B cell (primary cell): Measurements from ENCODE around the gene SIL1.

Experiments
- EZH2 ChIP-seq: IDR thresholded peaks from 2 replicates; pipeline ENCODE4 v1.6.1; 2012; ENCODE audit warnings: borderline replicate concordance, low read depth, mild to moderate bottlenecking, moderate library complexity, low read length; ENCODE audit not compliant: insufficient read depth, poor library complexity, severe bottlenecking
- TF ChIP-seq, protein P1 (sequence below): fragments of 200-600 bp; IDR thresholded peaks from one replicate; pipeline ENCODE4 v1.8.0; 2022; ENCODE audit warnings: antibody characterized with exemption, mild to moderate bottlenecking

DNA sequence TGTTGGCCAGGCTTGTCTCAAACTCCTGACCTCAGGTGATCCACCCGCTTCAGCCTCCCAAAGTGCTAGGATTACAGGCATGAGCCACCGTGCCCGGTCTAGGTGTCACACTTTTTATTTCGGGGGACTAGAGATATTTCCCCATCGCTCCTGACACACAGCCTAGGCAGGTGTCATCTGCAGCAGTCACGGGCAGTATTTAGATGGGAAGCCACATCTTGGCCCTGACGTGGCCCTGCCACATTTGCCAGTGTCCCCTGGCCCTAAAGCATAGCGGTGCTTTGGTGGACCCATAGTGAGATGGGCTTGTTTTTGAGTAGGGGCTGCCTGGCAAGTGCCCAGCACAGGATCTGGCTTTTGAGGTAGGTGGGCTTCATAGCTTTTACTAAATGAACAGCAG, 278.0 kb downstream of the SIL1 start:
- TF ChIP-seq, protein P1, sequence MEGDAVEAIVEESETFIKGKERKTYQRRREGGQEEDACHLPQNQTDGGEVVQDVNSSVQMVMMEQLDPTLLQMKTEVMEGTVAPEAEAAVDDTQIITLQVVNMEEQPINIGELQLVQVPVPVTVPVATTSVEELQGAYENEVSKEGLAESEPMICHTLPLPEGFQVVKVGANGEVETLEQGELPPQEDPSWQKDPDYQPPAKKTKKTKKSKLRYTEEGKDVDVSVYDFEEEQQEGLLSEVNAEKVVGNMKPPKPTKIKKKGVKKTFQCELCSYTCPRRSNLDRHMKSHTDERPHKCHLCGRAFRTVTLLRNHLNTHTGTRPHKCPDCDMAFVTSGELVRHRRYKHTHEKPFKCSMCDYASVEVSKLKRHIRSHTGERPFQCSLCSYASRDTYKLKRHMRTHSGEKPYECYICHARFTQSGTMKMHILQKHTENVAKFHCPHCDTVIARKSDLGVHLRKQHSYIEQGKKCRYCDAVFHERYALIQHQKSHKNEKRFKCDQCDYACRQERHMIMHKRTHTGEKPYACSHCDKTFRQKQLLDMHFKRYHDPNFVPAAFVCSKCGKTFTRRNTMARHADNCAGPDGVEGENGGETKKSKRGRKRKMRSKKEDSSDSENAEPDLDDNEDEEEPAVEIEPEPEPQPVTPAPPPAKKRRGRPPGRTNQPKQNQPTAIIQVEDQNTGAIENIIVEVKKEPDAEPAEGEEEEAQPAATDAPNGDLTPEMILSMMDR, result no peak
- TF ChIP-seq EZH2, result no peak
